Glomerular endothelial cell (primary cell): ENCODE results near the gene GTF2H1. TPM values are rescaled to one million over a fixed set of nuclear protein-coding genes. Genes with fewer than 3 reads are reported as not detected.

Source experiments
- DNase-seq: peaks from one replicate; pipeline ENCODE4 v3.0.0-alpha.2; 2011; ENCODE audit warnings: low read depth, low spot score; ENCODE audit errors: extremely low read depth
- total RNA-seq: library from RNA; depleted of rRNA; stranded (reverse); fragments of >200 nt; gene quantifications from 2 replicates; pipeline ENCODE4 v1.2.3, GENCODE V29; 2015

GTF2H1 gene
- 36.9 and 42.2 TPM in 2 replicates for total RNA-seq

DNA sequence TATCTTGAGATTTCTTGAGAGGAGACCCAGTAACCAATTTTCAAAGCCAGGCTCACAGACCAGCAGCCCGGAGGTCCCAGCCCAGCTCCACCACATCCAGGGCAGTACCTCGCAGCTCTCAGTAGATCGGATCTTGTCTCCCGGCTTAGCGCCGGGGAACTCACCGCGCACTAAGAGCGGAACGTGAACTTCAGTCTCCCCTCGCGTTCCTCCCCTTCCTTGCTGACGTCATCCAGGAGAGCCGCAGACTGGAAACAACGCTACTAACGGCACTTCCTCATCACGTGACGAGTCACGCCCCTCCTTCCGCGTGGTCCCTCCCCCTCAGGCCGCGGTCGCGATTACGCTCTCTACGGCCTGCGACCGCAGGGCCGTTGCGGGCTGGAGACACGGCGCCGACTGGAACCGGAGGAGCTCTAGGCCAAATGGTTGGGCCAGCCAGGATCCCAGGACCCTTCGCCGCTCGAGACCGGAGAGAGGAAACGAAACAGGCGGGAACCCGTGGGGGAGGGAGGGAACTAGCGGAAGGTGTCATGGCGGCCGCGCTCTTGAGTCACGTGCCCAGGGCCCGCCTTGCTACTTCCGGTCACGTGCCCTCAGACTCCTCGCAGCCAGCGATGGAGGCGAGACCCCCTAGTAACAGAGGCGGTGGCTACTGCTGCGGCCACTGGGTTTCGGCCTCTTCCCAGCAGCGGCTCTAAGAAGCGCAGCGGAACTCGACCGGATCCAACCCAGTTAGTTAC, at the start of gene GTF2H1, which contains the start of gene HPS5:
TSS of gene GTF2H1 (plus strand) at position 599 of the 743 bp plus-strand sequence. CDS start 10,508 bp downstream, outside the sequence.
TSS of gene HPS5 (minus strand) at position 172 of the 743 bp plus-strand sequence. CDS start 4,282 bp downstream, outside the sequence.
- peak; percentile 93 for DNase-seq

- DNase-seq = no peak
These were observed 44.6 kb upstream of the GTF2H1 start for GRCh38 chr11:18277565-18278271.

GRCh38 chr11:18280438-18281045, 41.8 kb upstream of the GTF2H1 start:
- DNase-seq = no peak

DNA sequence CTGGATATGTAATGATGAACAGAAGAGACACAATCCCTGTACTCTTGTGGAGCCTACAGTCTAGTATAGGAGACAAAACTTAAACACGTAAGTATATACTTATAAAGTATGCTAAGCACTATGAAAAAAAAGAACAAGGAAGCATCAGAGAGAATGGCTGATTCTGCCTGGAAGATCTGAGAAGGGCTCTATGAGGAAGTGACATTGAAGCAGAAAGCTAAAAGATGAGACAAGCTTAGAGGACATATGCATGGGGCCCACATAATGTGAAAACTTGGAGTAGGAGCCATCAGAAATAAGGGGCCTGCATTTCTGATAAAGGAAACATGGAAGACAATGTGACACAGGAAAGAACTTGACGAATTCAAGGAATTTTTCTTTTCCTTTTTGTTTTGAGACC, 39.7 kb upstream of the GTF2H1 start:
- no peak for DNase-seq

GRCh38 chr11:18285841-18286240, 36.5 kb upstream of the GTF2H1 start:
- no peak for DNase-seq

DNA sequence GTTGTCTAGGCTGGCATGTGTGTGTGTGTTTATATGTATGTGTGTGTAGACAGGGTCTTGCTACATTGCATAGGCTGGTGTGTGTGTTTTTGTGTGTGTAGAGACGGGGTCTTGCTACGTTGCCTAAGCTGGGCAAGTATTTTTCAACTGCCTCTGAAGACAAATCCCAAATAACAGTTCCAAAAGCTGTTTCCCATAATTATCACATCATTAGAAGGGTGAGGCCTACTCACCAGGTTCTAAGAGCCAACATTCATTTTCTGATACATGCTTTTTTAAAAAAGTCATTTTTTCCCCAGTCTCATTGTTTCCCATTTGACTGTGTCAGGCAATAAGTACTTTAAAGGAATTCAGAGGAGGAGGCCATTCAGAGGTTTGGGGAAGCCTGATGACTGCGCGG, 33.5 kb upstream of the GTF2H1 start:
- no peak for DNase-seq

DNA sequence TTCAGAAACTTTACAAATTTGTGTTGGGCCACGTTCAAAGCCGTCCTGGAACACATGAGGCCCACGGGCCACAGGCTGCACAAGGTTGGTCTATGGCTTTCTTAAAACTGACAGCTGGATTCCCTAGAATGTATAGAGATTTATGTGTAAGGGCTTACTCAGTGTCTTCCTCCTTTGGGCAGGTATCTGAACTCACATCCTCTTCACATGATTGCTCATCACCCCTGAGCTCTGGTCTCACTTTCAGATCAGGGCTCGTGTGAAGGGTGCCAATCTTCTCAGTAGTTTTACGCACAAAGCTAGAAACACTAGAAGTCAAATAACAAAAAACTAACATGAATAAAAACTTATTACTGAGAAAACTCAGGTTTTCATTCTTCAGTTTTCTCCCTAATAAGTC, 27.5 kb upstream of the GTF2H1 start:
- no peak for DNase-seq

GRCh38 chr11:18295316-18295715, 27.1 kb upstream of the GTF2H1 start:
- DNase-seq = no peak

DNA sequence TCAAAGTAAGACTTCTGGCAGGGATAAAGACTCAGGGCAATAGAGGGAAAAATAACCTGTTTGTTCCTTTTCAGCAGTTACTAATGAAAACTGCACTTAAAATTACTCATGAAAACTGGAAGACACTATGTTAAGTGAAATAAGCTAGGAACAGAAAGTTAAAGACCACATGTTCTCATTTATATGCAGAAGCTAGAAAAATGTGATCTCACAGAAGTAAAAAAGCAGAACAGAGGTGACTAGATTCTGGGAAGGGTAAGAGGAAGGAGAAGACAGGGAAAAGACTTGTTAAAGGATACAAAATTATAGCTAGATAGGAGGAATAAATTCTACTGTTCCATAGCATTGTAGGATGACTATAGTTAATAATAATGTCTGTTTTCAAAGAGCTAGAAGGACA, 22.6 kb upstream of the GTF2H1 start:
- DNase-seq = no peak

DNA sequence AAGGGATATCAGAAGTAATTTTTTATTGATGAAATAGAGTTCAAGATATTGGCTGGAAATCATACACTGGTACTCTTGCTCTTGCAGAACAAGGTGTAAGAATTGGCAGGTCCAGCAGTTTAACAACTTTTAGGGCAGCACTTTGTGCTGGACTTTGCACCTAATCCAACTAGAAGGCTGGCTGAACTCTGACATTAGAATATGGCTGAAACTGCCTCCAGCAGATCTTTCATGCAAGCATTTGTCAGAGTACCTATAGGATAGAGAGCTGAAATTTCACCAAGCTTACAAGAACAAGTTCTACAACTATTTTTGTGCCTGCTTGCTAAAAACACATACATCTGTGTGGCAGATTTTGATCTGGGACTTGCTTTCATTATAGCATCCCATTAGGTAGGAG, 17.6 kb upstream of the GTF2H1 start:
- DNase-seq = no peak

- no peak for DNase-seq
These were observed 14.8 kb upstream of the GTF2H1 start for GRCh38 chr11:18307461-18308139.

- no peak for DNase-seq
These were observed 14.1 kb upstream of the GTF2H1 start for GRCh38 chr11:18308242-18308641.

GRCh38 chr11:18309691-18310090, 12.7 kb upstream of the GTF2H1 start:
- DNase-seq = no peak

DNA sequence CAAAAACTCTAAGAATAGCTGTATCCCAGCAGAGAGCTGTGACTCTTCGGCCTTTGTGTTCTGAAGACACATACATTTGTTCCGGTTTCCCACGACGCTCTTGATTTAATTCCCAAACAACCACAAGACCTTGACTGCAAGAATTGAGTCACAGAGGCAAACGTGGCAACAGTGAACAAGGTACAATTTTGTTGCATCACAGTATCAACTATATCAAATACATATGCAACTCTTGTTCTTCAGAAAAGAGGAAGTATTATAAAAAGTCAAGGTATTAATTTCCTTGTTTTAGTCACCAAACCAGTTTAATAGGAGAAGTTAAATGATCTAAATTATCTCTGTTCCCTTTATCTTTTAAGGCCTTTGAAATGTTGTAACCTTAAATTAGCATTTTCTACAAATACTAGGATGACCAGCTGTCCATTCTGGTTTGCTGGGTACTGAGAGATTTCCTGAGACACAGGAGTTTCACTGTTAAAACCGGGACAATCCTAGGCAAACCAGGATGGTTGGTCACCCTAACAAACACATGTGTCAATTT, 11.5 kb upstream of the GTF2H1 start:
- no peak for DNase-seq

DNA sequence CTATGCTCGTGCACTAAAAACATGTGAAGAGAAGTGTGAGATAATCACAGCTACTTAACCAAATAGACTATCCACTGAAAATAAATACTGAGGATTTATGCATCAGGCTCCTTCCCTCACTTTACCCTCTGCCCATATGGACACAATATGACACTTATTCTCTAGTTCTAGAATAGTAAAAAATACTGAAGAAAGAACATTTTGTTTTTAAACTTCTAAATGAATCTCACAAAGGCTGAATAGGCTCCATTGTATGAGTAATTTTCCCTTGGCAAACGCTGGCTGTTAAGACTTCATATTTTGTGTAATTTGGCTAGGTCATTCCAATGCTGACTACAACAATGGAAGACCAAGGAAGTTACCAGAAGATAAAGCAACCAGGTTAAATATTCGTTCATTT, 10.4 kb upstream of the GTF2H1 start:
- DNase-seq = no peak

DNA sequence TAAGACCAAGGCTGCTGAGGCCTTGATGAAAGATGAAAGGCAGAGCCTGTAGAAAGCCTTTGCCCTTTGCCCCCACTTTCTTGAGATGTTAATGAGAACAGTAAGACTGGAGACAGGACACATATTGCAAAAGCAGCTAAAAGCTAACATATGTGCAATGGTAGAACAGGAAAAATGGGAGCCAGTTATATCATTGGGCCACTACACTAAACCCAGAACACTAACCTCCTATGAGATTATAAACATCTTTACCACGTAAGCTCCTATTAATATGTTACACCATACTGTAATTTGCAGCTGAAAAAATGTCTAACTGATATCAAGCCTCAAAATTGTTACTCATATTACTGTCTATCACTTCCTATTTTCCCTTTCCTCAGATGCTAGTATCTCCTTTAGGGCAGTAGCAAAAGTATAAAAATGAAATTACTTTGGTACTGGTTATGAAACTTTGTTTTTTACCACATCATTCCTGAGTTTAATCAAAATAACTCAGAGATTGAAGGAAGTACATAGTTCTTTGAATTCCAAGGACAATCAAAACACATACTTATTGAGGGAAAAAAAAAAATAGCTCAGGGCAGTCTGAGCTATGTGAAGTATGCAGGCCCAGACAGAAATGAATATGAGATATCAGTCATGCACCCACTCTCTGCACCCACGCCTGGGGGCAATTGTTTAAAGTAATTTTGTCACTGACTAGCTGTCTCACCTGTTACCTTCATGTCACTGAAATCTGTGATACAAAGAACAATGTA, 9.5 kb upstream of the GTF2H1 start:
- DNase-seq = no peak

- DNase-seq = no peak
These were observed 8.2 kb upstream of the GTF2H1 start for GRCh38 chr11:18313965-18314763.

GRCh38 chr11:18314784-18315523, 7.4 kb upstream of the GTF2H1 start:
- DNase-seq = no peak

GRCh38 chr11:18315893-18316292, 6.5 kb upstream of the GTF2H1 start:
- DNase-seq = no peak
